ENCODE results near the gene TRDN.

- no peak for TF ChIP-seq CTCF (IDR thresholded peaks at IDR 0.05)
- TF ChIP-seq EP300 (IDR thresholded peaks at IDR 0.05), result no peak
These were observed 1.6 kb downstream of the TRDN start for GRCh38 chr6:123635144-123635543.

All from ovary (tissue), 3 donors.